ENCODE data around the gene POM121. TPM values are rescaled to one million over a fixed set of nuclear protein-coding genes. Genes with fewer than 3 reads are reported as not detected.
"Not testable (repeated sequence)": the region's sequence is repeated elsewhere in the genome, so short reads cannot be mapped to it uniquely, and the experiment has no call there.

Gene POM121
- total RNA-seq, 1 experiment from 2014 or later = 53.3 TPM

DNA sequence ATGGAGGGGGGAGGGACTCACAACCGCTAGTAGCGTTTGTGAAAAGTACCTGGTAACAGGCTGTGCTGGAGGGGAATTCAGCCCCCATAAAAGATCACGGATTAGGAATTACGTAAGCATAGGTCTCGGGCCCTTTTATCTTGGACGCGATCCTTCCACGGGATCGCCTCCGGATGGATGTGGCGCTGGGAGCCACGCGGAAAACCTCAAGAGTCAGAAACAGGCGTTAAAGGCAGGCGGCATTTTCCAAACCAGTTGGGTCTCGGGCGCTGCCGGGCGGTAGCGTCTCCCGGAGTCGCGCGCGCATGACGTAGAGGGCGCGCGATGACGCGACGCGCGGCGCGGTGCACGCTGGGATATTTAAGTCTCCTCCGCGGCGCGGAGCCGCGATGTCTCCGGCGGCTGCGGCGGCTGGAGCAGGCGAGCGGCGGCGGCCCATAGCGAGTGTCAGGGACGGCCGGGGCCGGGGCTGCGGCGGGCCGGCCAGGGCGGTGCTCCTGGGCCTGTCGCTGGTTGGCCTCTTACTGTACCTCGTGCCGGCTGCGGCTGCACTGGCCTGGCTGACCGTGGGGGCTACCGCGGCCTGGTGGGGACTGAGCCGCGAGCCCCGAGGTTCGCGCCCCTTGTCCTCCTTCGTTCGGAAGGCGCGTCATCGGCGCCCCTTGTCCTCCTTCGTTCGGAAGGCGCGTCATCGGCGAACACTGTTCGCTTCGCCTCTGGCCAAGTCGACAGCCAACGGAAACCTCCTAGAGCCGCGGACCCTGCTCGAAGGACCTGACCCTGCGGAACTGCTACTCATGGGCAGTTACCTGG, at the start of gene POM121 (continued):
- TF ChIP-seq, protein P1, sequence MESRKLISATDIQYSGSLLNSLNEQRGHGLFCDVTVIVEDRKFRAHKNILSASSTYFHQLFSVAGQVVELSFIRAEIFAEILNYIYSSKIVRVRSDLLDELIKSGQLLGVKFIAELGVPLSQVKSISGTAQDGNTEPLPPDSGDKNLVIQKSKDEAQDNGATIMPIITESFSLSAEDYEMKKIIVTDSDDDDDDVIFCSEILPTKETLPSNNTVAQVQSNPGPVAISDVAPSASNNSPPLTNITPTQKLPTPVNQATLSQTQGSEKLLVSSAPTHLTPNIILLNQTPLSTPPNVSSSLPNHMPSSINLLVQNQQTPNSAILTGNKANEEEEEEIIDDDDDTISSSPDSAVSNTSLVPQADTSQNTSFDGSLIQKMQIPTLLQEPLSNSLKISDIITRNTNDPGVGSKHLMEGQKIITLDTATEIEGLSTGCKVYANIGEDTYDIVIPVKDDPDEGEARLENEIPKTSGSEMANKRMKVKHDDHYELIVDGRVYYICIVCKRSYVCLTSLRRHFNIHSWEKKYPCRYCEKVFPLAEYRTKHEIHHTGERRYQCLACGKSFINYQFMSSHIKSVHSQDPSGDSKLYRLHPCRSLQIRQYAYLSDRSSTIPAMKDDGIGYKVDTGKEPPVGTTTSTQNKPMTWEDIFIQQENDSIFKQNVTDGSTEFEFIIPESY (IDR thresholded peaks at IDR 0.05; ENCODE audit: extremely low read depth, insufficient replicate concordance, low read length) = peak; percentile 30
- peak; percentile 68; the same call in 1 of the 2 replicates for TF ChIP-seq CBX3 (IDR thresholded peaks at IDR 0.05; ENCODE audit: low read depth)
- peak; percentile 75 for TF ChIP-seq MAX (IDR thresholded peaks at IDR 0.05)

GRCh38 chr7:72879079-72879736, 45.7 kb upstream of the POM121 start:
- DNase-seq (ENCODE audit: low read depth, low spot score) = peak; percentile 60
- Histone ChIP-seq H3K4me2 (ENCODE audit: low read length) (peak overlapping the region; percentile 79), H3K9ac (ENCODE audit: low read length) (peak overlapping the region; percentile 74), H3K27ac (ENCODE audit: low read depth, low read length) (peak overlapping the region; percentile 69), H3K79me2 (ENCODE audit: insufficient read depth, low read length) (peaks cover 21% of the 10 kb centered on the region), H3K4me3 (replicated peaks in 1 of 2; ENCODE audit: low read depth in 1 of 2, low read length in 2 of 2) (peak overlapping the region; percentile 73 to 76)
- TF ChIP-seq ELF1 (IDR thresholded peaks at IDR 0.05; ENCODE audit: borderline replicate concordance, low read depth) (peak; percentile 26; the same call in 1 of the 2 replicates), POLR2A (IDR thresholded peaks at IDR 0.05; ENCODE audit: borderline replicate concordance, extremely low read depth, insufficient read depth, insufficient read length) (peak; percentile 41), POLR2AphosphoS5 (IDR thresholded peaks at IDR 0.05; ENCODE audit: low read depth, low read length) (peak; percentile 75), MAX (IDR thresholded peaks at IDR 0.05) (peak; percentile 65; the same call in 1 of the 2 replicates), ZFX (IDR thresholded peaks at IDR 0.05) (peak; percentile 59), SIN3A (IDR thresholded peaks at IDR 0.05; ENCODE audit: low read depth) (peak; percentile 77; the same call in 1 of the 2 replicates), EGR1 (IDR thresholded peaks at IDR 0.05; ENCODE audit: low read depth) (peak; percentile 50)
- BruUV-seq (replicated peaks); H4K20me1 ChIP-seq (ENCODE audit: insufficient read depth); POLR2A ChIA-PET; CTCF ChIA-PET; H3K9me2 ChIP-seq (ENCODE audit: insufficient read depth); H3K27me3 ChIP-seq (ENCODE audit: insufficient read depth, low read length); H3K4me1 ChIP-seq (ENCODE audit: control insufficient read depth in 1 of 2, insufficient read depth in 2 of 2, low read length in 2 of 2); RAD21 ChIA-PET (ENCODE audit: low non-redundant PET in 1 of 2, low total read pairs in 2 of 2, uncharacterized antibody in 2 of 2, unreplicated experiment in 2 of 2); H2AFZ ChIP-seq (ENCODE audit: low read depth, low read length, poor library complexity, severe bottlenecking); H3K9me3 ChIP-seq (ENCODE audit: control insufficient read depth in 1 of 2, insufficient read depth in 1 of 2, low read depth in 1 of 2, low read length in 2 of 2); H3K36me3 ChIP-seq (ENCODE audit: control insufficient read depth in 1 of 2, insufficient read depth in 2 of 2, low read length in 2 of 2): not testable (repeated sequence)
- peak; percentile 100 for ATAC-seq
- intact Hi-C loops (cut with micrococcal nuclease) = loop anchor here (2.0 kb wide), 1 partner anchor 50 kb away; the partner anchor contains the start of gene TYW1B

Measured in HCT116 (cell line).